NCI-H1436 (cell line): ENCODE measurements around the gene STAU1.
"Not testable (repeated sequence)": the region's sequence is repeated elsewhere in the genome, so short reads cannot be mapped to it uniquely, and the experiment has no call there.

ENCODE experiments used
- DNase-seq: peaks from one replicate; lab custom pipeline; 2025; lab: John Stamatoyannopoulos, UW

Gene STAU1

DNA sequence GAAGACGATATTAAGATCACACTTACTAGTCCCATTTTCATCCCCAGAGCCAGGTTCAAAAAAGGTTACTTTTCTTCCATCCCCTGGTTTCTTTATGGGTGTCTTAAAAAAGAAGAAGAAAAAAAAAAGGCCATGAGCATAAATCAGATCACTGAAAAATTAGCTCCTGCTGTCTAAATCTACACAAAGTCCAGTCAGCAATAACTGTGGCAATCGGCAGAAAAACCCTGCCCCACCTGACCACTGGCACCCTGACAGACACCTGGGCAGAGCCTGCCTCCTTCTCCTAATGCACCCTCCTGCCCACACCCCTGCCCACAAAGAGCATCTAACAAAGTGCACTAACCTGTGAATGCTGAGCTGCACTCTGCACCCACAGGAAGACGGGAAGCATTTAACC, 69.8 kb downstream of the STAU1 start:
- DNase-seq = no peak

GRCh38 chr20:49115564-49115963, 72.6 kb downstream of the STAU1 start:
- no peak for DNase-seq

GRCh38 chr20:49112596-49113274, 75.4 kb downstream of the STAU1 start:
- no peak for DNase-seq

- no peak for DNase-seq
These were observed 77.1 kb downstream of the STAU1 start for GRCh38 chr20:49110767-49111694.

DNA sequence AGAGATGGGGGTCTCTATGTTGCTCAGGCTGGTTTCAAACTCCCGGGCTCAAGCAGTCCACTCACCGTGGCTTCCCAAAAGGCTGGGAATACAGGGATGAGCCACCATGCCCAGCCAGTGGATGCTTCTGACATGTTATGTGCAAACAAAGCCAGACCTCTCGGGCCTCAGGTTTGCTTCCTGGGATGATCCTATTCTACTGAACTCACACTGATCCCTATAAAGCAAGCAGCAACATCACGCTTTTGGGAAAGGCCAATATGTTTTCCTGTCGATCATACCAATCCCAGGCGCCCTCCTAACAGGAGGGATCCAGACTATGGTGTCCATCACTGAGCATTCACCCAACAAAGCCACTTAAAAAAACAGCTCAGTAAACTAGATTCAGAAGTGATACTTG, 81.8 kb downstream of the STAU1 start:
- DNase-seq = no peak

- DNase-seq = not testable (repeated sequence)
These were observed 83.1 kb downstream of the STAU1 start for GRCh38 chr20:49104979-49105547.

- DNase-seq = no peak
These were observed 83.8 kb downstream of the STAU1 start for GRCh38 chr20:49104365-49104648.

- DNase-seq = no peak
These were observed 84.3 kb downstream of the STAU1 start for GRCh38 chr20:49103647-49104364.

GRCh38 chr20:49103019-49103418, 85.1 kb downstream of the STAU1 start:
- no peak for DNase-seq

DNA sequence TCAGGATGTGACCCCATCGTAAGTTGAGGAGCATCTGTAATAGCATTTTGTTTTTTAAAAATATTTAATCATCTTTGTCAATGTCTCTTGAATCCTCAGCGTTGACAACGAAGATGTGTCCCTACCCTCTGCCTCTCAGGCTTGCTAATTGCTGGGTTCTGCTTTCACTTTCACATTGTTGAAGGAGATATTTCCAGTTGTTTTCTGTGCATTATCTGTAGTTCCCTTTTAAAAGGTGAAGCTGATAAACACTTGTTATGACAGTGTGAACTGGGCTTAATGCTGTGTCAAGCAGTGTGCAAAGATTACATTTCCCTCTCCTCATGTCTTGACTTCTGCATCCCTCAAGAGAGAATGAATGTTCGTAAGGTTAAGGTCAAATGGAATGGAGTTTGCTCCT, 87.2 kb downstream of the STAU1 start:
- DNase-seq = no peak

DNA sequence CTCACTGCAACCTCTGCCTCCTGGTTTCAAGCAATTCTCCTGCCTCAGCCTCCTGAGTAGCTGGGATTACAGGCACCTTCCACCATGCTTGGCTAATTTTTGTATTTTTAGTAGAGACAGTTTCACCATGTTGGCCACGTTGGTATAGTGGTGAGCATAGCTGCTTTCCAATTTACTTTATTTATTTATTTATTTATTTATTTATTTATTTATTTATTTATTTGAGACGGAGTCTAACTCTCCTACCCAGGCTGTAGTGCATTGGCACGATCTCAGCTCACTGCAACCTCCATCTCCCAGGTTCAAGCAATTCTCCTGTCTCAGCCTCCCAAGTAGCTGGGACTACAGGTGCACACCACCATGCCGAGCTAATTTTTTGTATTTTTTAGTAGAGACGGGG, 87.8 kb downstream of the STAU1 start:
- DNase-seq = not testable (repeated sequence)

DNA sequence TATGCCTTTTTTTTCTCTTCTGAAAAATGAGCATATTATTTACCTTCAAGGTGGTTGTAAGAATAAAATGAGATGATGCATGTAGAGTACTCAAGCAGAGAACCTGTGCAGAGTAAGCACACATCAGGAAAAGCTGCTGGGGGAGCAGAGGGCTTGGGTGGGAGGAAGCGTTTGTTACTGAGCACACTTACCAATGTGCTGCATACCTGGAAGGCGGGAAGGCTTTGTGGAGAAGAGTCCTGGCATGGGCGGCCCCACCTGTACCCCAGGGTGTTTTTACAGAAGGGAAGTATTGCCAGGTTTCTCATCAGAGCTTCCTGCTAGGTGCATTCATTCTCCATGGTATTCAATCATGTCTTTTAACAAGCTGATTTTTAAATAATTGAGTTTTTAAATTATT, 89.1 kb downstream of the STAU1 start:
- no peak for DNase-seq

GRCh38 chr20:49098136-49098535, 90.0 kb downstream of the STAU1 start:
- DNase-seq = no peak

DNA sequence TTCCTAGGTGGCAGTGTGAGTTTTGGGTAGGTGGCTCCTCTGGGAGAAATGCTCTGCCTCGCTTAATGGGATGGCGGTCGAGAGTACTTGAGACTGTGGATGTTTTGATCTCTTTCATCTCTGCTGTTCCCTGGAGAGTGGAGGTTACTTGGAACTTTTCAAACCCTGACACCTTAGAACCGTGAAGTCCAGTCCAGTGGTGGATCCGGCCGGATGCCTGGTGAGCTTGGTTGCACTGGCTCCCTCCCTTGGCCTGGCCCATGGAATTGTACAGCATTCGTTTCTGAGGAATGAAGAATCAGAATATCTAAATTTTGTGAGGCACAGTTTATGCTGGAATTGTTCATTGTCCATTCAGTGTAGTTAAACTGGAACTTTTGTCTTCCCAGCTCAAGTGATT, 91.0 kb downstream of the STAU1 start:
- DNase-seq = no peak

GRCh38 chr20:49096203-49096730, 91.9 kb downstream of the STAU1 start:
- no peak for DNase-seq

GRCh38 chr20:49091762-49092161, 96.4 kb downstream of the STAU1 start:
- no peak for DNase-seq

DNA sequence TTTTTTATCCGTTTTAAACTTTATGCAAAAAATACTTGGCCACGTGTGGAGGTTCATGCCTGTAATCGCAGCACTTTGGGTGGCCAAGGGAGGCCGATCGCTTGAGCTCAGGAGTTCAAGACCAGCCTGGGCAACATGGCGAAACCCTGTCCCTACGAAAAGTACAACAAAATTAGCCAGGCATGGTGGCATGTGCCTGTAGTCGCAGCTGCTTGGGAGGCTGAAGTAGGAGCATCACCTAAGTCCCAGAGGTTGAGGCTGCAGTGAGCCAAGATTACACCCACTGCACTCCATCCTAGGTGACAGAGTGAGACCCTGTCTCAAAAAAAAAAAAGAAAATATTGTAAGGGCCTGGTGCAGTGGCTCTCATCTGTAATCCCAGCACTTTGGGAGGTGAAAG, 97.0 kb downstream of the STAU1 start:
- no peak for DNase-seq

GRCh38 chr20:49082295-49082694, 105.8 kb downstream of the STAU1 start:
- DNase-seq = not testable (repeated sequence)

GRCh38 chr20:49078310-49078709, 109.8 kb downstream of the STAU1 start:
- DNase-seq = no peak

GRCh38 chr20:49074521-49074920, 113.6 kb downstream of the STAU1 start:
- DNase-seq = no peak
